SK-N-SH (cell line): ENCODE results near the gene NOS2.

Source experiments
- CTCF ChIP-seq: fragments of 200-600 bp; sonication (generic); IDR thresholded peaks from 2 replicates; pipeline ENCODE4 v1.6.1; 2017; ENCODE audit warnings: antibody characterized with exemption, mild to moderate bottlenecking, moderate library complexity
- RAD21 ChIP-seq: IDR thresholded peaks from 2 replicates; pipeline ENCODE4 v1.6.1; 2012; ENCODE audit warnings: mild to moderate bottlenecking, low read length

DNA sequence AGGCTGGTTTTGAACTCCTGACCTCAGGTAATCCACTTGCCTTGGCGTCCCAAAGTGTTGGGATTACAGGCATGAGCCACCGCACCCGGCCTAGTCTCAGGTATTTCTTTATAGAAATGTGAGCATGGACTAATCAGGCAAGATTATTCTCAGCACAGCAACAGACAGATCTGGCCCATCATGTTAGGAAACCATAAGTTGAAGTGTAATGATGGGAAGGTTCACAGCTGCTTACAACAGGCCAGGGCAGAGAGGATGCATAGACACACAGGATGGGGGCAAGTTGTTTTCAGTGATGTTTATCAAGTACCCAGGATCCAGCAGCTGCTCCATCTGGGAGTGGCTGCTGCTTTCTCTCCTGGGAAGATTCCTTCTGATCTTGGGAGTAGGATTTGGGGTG lies 16.6 kb upstream of the NOS2 start:
- TF ChIP-seq CTCF (no peak), RAD21 (no peak)
